ENCODE measurements around the gene PADI3. TPM values are rescaled to one million over a fixed set of nuclear protein-coding genes. Genes with fewer than 3 reads are reported as not detected.

PADI3 gene
- total RNA-seq, 1 experiment from 2014 or later = not detected

GRCh38 chr1:17212487-17213121 is 36.3 kb upstream of the PADI3 start:
- Histone ChIP-seq H4K20me1 (ENCODE audit: insufficient read depth, low read depth, low read length) (no peaks in the 10 kb centered on the region), H3K4me3 (ENCODE audit: low read length) (no peak overlapping the region), H3K4me2 (ENCODE audit: low read depth, low read length, poor library complexity, severe bottlenecking) (no peak overlapping the region), H3K27me3 (ENCODE audit: low read length) (no peaks in the 10 kb centered on the region), H2AFZ (ENCODE audit: low read length) (no peak overlapping the region), H3K9ac (ENCODE audit: low read length) (no peak overlapping the region), H3K4me1 (ENCODE audit: low read length) (peaks cover 7% of the 10 kb centered on the region), H3K9me2 (replicated peaks; ENCODE audit: insufficient read depth, low read length) (no peaks in the 10 kb centered on the region), H3K36me3 (ENCODE audit: insufficient read depth, low read length) (no peaks in the 10 kb centered on the region), H3K79me2 (ENCODE audit: low read length) (no peaks in the 10 kb centered on the region), H3K27ac (ENCODE audit: low read length) (no peak overlapping the region), H3K9me3 (ENCODE audit: low read length) (no peaks in the 10 kb centered on the region)
- no peak for DNase-seq

GRCh38 chr1:17213148-17213781 is 35.6 kb upstream of the PADI3 start:
- Histone ChIP-seq H3K27me3 (ENCODE audit: low read length) (no peaks in the 10 kb centered on the region), H2AFZ (ENCODE audit: low read length) (no peak overlapping the region), H3K9ac (ENCODE audit: low read length) (no peak overlapping the region), H3K79me2 (ENCODE audit: low read length) (no peaks in the 10 kb centered on the region), H3K4me2 (ENCODE audit: low read depth, low read length, poor library complexity, severe bottlenecking) (no peak overlapping the region), H3K9me3 (ENCODE audit: low read length) (no peaks in the 10 kb centered on the region), H3K36me3 (ENCODE audit: insufficient read depth, low read length) (no peaks in the 10 kb centered on the region), H4K20me1 (ENCODE audit: insufficient read depth, low read depth, low read length) (no peaks in the 10 kb centered on the region), H3K9me2 (replicated peaks; ENCODE audit: insufficient read depth, low read length) (no peaks in the 10 kb centered on the region), H3K4me1 (ENCODE audit: low read length) (peaks cover under 1% of the 10 kb centered on the region), H3K27ac (ENCODE audit: low read length) (no peak overlapping the region), H3K4me3 (ENCODE audit: low read length) (no peak overlapping the region)
- no peak for DNase-seq

- H3K27me3 ChIP-seq (ENCODE audit: low read length) = no peaks in the 10 kb centered on the region
Observed at GRCh38 chr1:17213782-17214148, 35.1 kb upstream of the PADI3 start.

GRCh38 chr1:17214876-17215544 is 33.9 kb upstream of the PADI3 start:
- H3K4me1 ChIP-seq (ENCODE audit: low read length) = no peaks in the 10 kb centered on the region
- H3K9me2 ChIP-seq (replicated peaks; ENCODE audit: insufficient read depth, low read length) = no peaks in the 10 kb centered on the region
- no peak for DNase-seq
- no peak overlapping the region for H2AFZ ChIP-seq (ENCODE audit: low read length)
- H3K4me2 ChIP-seq (ENCODE audit: low read depth, low read length, poor library complexity, severe bottlenecking) = no peak overlapping the region
- no peak overlapping the region for H3K27ac ChIP-seq (ENCODE audit: low read length)
- H3K27me3 ChIP-seq (ENCODE audit: low read length) = no peaks in the 10 kb centered on the region
- no peaks in the 10 kb centered on the region for H4K20me1 ChIP-seq (ENCODE audit: insufficient read depth, low read depth, low read length)
- no peaks in the 10 kb centered on the region for H3K36me3 ChIP-seq (ENCODE audit: insufficient read depth, low read length)
- no peak overlapping the region for H3K9ac ChIP-seq (ENCODE audit: low read length)
- no peaks in the 10 kb centered on the region for H3K79me2 ChIP-seq (ENCODE audit: low read length)
- H3K9me3 ChIP-seq (ENCODE audit: low read length) = no peaks in the 10 kb centered on the region
- H3K4me3 ChIP-seq (ENCODE audit: low read length) = no peak overlapping the region

More at GRCh38 chr1:17213782-17214148, 35.1 kb upstream of the PADI3 start:
- Histone ChIP-seq H3K9me3 (ENCODE audit: low read length) (no peaks in the 10 kb centered on the region), H3K9ac (ENCODE audit: low read length) (no peak overlapping the region), H3K4me1 (ENCODE audit: low read length) (no peaks in the 10 kb centered on the region), H3K36me3 (ENCODE audit: insufficient read depth, low read length) (no peaks in the 10 kb centered on the region), H3K27ac (ENCODE audit: low read length) (no peak overlapping the region), H3K4me2 (ENCODE audit: low read depth, low read length, poor library complexity, severe bottlenecking) (no peak overlapping the region), H4K20me1 (ENCODE audit: insufficient read depth, low read depth, low read length) (no peaks in the 10 kb centered on the region), H3K4me3 (ENCODE audit: low read length) (no peak overlapping the region), H3K9me2 (replicated peaks; ENCODE audit: insufficient read depth, low read length) (no peaks in the 10 kb centered on the region), H3K79me2 (ENCODE audit: low read length) (no peaks in the 10 kb centered on the region), H2AFZ (ENCODE audit: low read length) (no peak overlapping the region)
- DNase-seq = no peak

- no peak for DNase-seq
- Histone ChIP-seq H3K27ac (ENCODE audit: low read length) (no peak overlapping the region), H4K20me1 (ENCODE audit: insufficient read depth, low read depth, low read length) (no peaks in the 10 kb centered on the region), H3K9me3 (ENCODE audit: low read length) (no peaks in the 10 kb centered on the region), H3K27me3 (ENCODE audit: low read length) (no peaks in the 10 kb centered on the region), H3K4me3 (ENCODE audit: low read length) (no peak overlapping the region), H3K9me2 (replicated peaks; ENCODE audit: insufficient read depth, low read length) (no peaks in the 10 kb centered on the region), H3K79me2 (ENCODE audit: low read length) (no peaks in the 10 kb centered on the region), H3K4me2 (ENCODE audit: low read depth, low read length, poor library complexity, severe bottlenecking) (no peak overlapping the region), H2AFZ (ENCODE audit: low read length) (no peak overlapping the region), H3K9ac (ENCODE audit: low read length) (no peak overlapping the region), H3K4me1 (ENCODE audit: low read length) (no peaks in the 10 kb centered on the region), H3K36me3 (ENCODE audit: insufficient read depth, low read length) (no peaks in the 10 kb centered on the region)
Observed at GRCh38 chr1:17215545-17215890, 33.4 kb upstream of the PADI3 start.

GRCh38 chr1:17216078-17216477 is 32.8 kb upstream of the PADI3 start:
- Histone ChIP-seq H3K4me2 (ENCODE audit: low read depth, low read length, poor library complexity, severe bottlenecking) (no peak overlapping the region), H2AFZ (ENCODE audit: low read length) (no peak overlapping the region), H3K36me3 (ENCODE audit: insufficient read depth, low read length) (no peaks in the 10 kb centered on the region), H3K4me1 (ENCODE audit: low read length) (no peaks in the 10 kb centered on the region), H3K9me3 (ENCODE audit: low read length) (no peaks in the 10 kb centered on the region), H3K9ac (ENCODE audit: low read length) (no peak overlapping the region), H3K27ac (ENCODE audit: low read length) (no peak overlapping the region), H3K79me2 (ENCODE audit: low read length) (no peaks in the 10 kb centered on the region), H4K20me1 (ENCODE audit: insufficient read depth, low read depth, low read length) (no peaks in the 10 kb centered on the region), H3K27me3 (ENCODE audit: low read length) (no peaks in the 10 kb centered on the region), H3K9me2 (replicated peaks; ENCODE audit: insufficient read depth, low read length) (no peaks in the 10 kb centered on the region), H3K4me3 (ENCODE audit: low read length) (no peak overlapping the region)
- no peak for DNase-seq

GRCh38 chr1:17217607-17218006 is 31.3 kb upstream of the PADI3 start:
- Histone ChIP-seq H3K4me2 (ENCODE audit: low read depth, low read length, poor library complexity, severe bottlenecking) (no peak overlapping the region), H4K20me1 (ENCODE audit: insufficient read depth, low read depth, low read length) (no peaks in the 10 kb centered on the region), H3K27ac (ENCODE audit: low read length) (no peak overlapping the region), H3K4me1 (ENCODE audit: low read length) (no peaks in the 10 kb centered on the region), H2AFZ (ENCODE audit: low read length) (no peak overlapping the region), H3K27me3 (ENCODE audit: low read length) (no peaks in the 10 kb centered on the region), H3K4me3 (ENCODE audit: low read length) (no peak overlapping the region), H3K79me2 (ENCODE audit: low read length) (no peaks in the 10 kb centered on the region), H3K9me2 (replicated peaks; ENCODE audit: insufficient read depth, low read length) (no peaks in the 10 kb centered on the region), H3K9ac (ENCODE audit: low read length) (no peak overlapping the region), H3K9me3 (ENCODE audit: low read length) (no peaks in the 10 kb centered on the region), H3K36me3 (ENCODE audit: insufficient read depth, low read length) (no peaks in the 10 kb centered on the region)
- no peak for DNase-seq

- Histone ChIP-seq H3K9me2 (replicated peaks; ENCODE audit: insufficient read depth, low read length) (no peaks in the 10 kb centered on the region), H3K27me3 (ENCODE audit: low read length) (no peaks in the 10 kb centered on the region), H3K9me3 (ENCODE audit: low read length) (no peaks in the 10 kb centered on the region), H4K20me1 (ENCODE audit: insufficient read depth, low read depth, low read length) (no peaks in the 10 kb centered on the region), H3K4me3 (ENCODE audit: low read length) (no peak overlapping the region), H3K4me2 (ENCODE audit: low read depth, low read length, poor library complexity, severe bottlenecking) (no peak overlapping the region), H2AFZ (ENCODE audit: low read length) (no peak overlapping the region), H3K27ac (ENCODE audit: low read length) (no peak overlapping the region), H3K79me2 (ENCODE audit: low read length) (no peaks in the 10 kb centered on the region), H3K9ac (ENCODE audit: low read length) (no peak overlapping the region), H3K4me1 (ENCODE audit: low read length) (no peaks in the 10 kb centered on the region), H3K36me3 (ENCODE audit: insufficient read depth, low read length) (no peaks in the 10 kb centered on the region)
- no peak for DNase-seq
Observed at GRCh38 chr1:17218939-17219338, 30.0 kb upstream of the PADI3 start.

Measured in Karpas-422 (cell line).